HG03175 (cell line): ENCODE measurements around the gene GPR156.

Experiments used
- ATAC-seq: cut with Tn5 transposase; IDR thresholded peaks from one replicate; pipeline ENCODE4 v1.9.1; 2021; ENCODE audit warnings: mild to moderate bottlenecking, moderate library complexity; ENCODE audit not compliant: unreplicated experiment

Gene GPR156

DNA sequence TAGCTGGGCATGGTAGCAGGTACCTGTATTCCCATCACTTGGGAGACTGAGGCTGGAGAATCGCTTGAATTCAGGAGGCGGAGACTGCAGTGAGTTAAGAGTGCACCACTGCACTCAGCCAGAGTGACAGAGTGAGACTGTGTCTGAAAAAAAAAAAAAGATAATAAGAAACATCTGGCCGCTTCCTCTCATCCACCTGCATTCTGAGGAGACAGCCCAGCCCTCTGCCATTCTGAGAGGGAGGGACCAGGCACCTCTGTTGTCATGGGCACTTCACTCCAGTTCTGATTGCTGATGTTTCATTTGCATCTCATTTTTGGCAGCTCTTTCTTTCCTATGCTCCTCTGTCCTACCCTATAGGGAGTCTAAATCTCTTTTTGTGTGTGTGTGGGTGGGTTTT, 154.4 kb downstream of the GPR156 start:
- no peak for ATAC-seq

DNA sequence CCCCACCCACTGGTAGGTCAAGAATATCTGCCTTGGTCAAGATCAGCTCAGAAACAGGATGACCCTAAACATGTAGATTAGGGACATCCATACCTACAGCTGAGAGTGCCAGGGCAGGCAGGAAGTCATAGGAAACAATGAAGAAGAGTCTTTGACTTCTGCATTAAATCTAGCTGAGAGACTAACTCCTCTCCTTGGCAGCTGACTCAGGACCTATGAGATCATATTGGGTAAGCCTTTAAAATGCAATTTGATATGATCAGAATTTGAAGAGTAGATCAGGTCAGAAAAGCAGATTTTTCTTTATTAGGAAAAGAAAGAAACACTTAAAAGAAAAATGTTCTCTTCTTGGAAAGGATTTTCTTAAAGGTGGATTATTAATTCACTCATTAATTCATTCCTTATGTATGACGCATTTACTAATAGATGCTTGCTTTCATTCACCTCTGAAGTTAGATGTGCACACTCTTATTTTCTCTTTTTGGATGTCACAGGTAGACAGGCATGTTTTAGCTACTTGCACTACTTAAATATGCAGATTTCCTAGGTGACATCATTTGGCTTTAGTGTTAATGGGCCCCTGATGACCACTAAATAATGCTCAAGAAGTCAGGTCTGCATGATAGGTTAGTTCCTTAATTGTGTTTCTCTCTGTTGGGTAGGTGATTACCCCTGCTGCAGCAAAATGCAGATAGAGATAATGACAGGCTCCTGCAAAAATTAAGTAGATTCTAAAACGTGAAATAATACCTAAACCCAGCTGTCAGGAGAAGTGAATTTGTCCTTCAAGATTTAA, 155.1 kb downstream of the GPR156 start:
- ATAC-seq: no peak

DNA sequence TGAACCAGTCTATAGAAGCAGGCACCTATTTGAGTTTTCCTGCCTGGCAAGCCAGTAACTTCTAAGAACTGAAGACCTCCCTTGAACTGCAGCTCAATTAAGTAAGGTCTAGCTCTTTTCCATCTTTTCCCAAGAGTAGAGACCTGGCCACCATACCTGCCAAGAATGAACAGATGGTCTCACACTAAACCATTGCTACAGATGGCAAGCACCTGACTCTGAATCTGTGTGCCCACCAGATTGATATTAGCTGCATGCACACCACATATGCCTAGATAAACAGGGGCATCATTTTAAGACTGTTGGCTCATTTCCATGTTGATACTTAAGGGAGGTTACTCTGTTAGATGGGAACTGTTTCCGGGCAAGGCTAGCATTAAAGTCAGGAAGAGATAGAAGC, 156.0 kb downstream of the GPR156 start:
- no peak for ATAC-seq

DNA sequence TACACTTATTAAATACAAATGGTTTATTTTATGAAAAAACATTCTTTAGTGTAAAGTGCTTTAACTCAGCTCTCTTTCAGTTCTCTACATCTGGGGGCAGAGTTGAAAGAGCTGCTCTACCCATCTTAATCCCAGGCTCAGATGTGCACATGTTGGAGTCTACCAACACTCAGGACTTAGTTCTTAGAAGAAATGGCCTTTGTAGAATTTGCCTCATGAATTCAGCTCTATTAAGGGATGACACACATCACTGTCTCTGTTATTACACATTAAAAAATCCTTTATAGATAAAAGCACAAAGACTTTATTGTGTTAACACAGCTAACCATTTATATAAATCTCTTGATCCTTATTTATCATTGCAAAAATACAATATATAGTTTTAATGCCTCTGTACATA, 159.0 kb downstream of the GPR156 start:
- no peak for ATAC-seq

DNA sequence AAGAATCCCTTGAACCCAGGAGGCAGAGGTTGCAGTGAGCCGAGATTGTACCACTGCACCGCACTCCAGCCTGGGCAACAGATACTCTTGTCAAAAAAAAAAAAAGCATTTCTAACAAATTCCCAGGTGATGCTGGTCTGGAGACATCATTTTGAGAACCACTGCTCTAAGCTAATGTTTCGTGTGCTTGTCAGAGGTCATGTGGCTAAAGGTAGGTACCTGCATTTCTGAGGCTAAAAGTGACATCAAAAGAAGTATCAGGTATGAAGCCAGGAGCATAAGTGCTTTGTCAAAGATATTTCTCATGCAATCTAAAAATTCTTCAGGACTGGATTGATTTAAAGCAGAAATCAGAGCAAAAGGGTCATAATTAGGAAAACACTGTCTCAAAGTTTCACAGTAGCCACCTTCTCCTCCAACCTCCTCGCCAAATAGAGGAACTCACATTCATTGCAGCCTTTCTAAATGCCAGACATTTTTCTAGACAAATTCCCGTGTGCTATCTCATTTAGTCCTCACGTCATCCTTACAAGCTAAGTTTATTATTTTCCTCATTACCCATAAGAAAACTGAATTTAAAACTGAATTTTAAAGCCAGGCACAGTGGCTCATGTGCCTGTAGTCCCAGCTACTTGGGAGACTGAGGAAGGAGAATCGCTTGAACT, 165.0 kb downstream of the GPR156 start:
- ATAC-seq: no peak
